ENCODE results near the gene PRKCZ.

DNA sequence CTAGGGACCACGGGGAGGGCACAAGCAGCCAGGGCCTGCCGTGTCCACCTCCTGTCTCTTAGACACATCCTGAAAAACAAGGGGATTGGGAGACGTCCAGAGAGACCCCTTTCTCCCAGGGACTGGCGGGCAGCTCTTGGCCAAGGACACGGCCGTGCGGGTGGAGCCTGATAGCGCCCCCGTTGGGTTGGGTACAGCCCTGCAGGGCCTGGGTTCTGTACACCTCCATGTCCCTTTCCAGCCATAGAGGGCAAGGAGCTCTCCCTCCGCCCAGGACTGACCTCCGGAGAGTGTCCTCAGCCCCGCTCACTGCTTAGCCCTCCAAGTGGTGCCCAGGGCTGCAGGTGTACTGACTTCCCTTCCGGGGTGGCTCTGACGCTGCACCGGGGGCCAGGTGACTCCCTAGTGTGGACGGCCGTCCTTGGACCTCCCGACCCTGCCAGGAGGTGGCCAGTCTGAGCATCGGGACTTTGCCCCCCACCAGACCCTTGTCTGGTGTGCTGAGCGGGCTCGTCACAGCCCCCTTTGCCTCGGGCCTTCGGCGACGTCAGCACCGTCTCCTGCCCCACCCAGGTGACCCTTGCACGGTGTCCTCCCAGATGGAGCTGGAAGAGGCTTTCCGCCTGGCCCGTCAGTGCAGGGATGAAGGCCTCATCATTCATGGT lies 5.8 kb downstream of the PRKCZ start:
- TF ChIP-seq, protein P1, sequence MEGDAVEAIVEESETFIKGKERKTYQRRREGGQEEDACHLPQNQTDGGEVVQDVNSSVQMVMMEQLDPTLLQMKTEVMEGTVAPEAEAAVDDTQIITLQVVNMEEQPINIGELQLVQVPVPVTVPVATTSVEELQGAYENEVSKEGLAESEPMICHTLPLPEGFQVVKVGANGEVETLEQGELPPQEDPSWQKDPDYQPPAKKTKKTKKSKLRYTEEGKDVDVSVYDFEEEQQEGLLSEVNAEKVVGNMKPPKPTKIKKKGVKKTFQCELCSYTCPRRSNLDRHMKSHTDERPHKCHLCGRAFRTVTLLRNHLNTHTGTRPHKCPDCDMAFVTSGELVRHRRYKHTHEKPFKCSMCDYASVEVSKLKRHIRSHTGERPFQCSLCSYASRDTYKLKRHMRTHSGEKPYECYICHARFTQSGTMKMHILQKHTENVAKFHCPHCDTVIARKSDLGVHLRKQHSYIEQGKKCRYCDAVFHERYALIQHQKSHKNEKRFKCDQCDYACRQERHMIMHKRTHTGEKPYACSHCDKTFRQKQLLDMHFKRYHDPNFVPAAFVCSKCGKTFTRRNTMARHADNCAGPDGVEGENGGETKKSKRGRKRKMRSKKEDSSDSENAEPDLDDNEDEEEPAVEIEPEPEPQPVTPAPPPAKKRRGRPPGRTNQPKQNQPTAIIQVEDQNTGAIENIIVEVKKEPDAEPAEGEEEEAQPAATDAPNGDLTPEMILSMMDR (conservative IDR thresholded peaks at IDR 0.05 in 1 of 2, IDR thresholded peaks at IDR 0.05 in 1 of 2; ENCODE audit: low read depth in 1 of 2, low read length in 2 of 2), result no peak
- TF ChIP-seq EZH2 (IDR thresholded peaks at IDR 0.05; ENCODE audit: low read length, missing control alignments), result no peak
